HG03457 (cell line): ENCODE results near the gene IRF8.
"Not testable (repeated sequence)": the region's sequence is repeated elsewhere in the genome, so short reads cannot be mapped to it uniquely, and the experiment has no call there.

Source experiments
- ATAC-seq: cut with Tn5 transposase; IDR thresholded peaks from one replicate; pipeline ENCODE4 v1.9.1; 2021; ENCODE audit warnings: moderate number of reproducible peaks; ENCODE audit not compliant: unreplicated experiment

The IRF8 gene

GRCh38 chr16:85934210-85934609 lies 35.2 kb downstream of the IRF8 start:
- ATAC-seq, result no peak

- peak; percentile 18 for ATAC-seq
These were observed 36.5 kb downstream of the IRF8 start for GRCh38 chr16:85935391-85935973.

- peak; percentile 57 for ATAC-seq
These were observed 37.2 kb downstream of the IRF8 start for GRCh38 chr16:85935974-85936760.

- ATAC-seq, result no peak
These were observed 37.9 kb downstream of the IRF8 start for GRCh38 chr16:85936816-85937215.

- ATAC-seq, result no peak
These were observed 41.3 kb downstream of the IRF8 start for GRCh38 chr16:85940214-85940613.

- no peak for ATAC-seq
These were observed 43.1 kb downstream of the IRF8 start for GRCh38 chr16:85941863-85942644.

GRCh38 chr16:85942659-85943058 lies 43.7 kb downstream of the IRF8 start:
- ATAC-seq, result not testable (repeated sequence)

- ATAC-seq, result no peak
These were observed 44.7 kb downstream of the IRF8 start for GRCh38 chr16:85943711-85944110.

- ATAC-seq, result no peak
These were observed 45.8 kb downstream of the IRF8 start for GRCh38 chr16:85944572-85945423.

GRCh38 chr16:85945424-85945751 lies 46.4 kb downstream of the IRF8 start:
- ATAC-seq, result no peak

GRCh38 chr16:85946541-85947124 lies 47.7 kb downstream of the IRF8 start:
- ATAC-seq, result no peak

- peak; percentile 46 for ATAC-seq
These were observed 48.5 kb downstream of the IRF8 start for GRCh38 chr16:85947230-85948137.

- ATAC-seq, result peak; percentile 6
These were observed 49.2 kb downstream of the IRF8 start for GRCh38 chr16:85948138-85948509.

GRCh38 chr16:85948616-85949265 lies 49.8 kb downstream of the IRF8 start:
- ATAC-seq, result no peak

GRCh38 chr16:85950136-85950918 lies 51.4 kb downstream of the IRF8 start:
- ATAC-seq, result no peak

GRCh38 chr16:85952197-85952596 lies 53.2 kb downstream of the IRF8 start:
- no peak for ATAC-seq

- ATAC-seq, result no peak
These were observed 53.8 kb downstream of the IRF8 start for GRCh38 chr16:85952811-85953210.

- ATAC-seq, result no peak
These were observed 56.1 kb downstream of the IRF8 start for GRCh38 chr16:85954927-85955519.
